IPS-15b (cell line): ENCODE data around the gene APOBEC4.
"Not testable (repeated sequence)": the region's sequence is repeated elsewhere in the genome, so short reads cannot be mapped to it uniquely, and the experiment has no call there.

Source experiments
- H3K27me3 ChIP-seq: one replicate; pipeline ENCODE4 v1.6.1; 2013; ENCODE audit warnings: low read length; ENCODE audit not compliant: control insufficient read depth, insufficient read depth
- H3K36me3 ChIP-seq: one replicate; pipeline ENCODE4 v1.6.1; 2013; ENCODE audit warnings: low read length; ENCODE audit not compliant: control insufficient read depth, insufficient read depth
- H3K4me1 ChIP-seq: one replicate; pipeline ENCODE4 v1.6.1; 2013; ENCODE audit warnings: mild to moderate bottlenecking, low read length; ENCODE audit not compliant: control insufficient read depth, insufficient read depth
- H3K4me3 ChIP-seq: one replicate; pipeline ENCODE4 v1.5.1; 2013; ENCODE audit warnings: low read depth, low read length
- H3K9ac ChIP-seq: one replicate; pipeline ENCODE4 v1.6.1; 2013; ENCODE audit warnings: low read depth, mild to moderate bottlenecking, low read length
- H3K9me3 ChIP-seq: one replicate; pipeline ENCODE4 v1.6.1; 2013; ENCODE audit warnings: mild to moderate bottlenecking, low read length; ENCODE audit not compliant: control insufficient read depth, insufficient read depth

Gene APOBEC4

DNA sequence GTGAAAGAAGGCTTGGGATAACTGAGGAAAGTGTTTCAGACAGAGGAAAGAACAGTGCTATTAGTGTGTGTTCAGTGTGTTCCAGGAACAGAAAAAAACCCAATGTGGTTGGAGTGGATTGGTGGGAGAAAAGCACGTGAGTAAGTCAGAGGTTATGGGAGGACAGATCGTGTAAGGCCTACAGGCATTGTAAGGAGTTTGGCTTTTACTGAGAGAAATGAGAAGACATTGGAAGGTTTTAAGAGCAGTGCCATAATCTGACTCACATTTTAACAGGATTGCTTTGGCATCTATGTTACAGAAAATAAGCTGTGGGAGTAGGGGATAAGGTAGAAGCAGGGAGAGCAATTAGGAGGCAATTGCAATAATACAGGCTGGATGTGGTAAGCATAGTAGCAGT is 22.4 kb downstream of the APOBEC4 start:
- no peak overlapping the region for H3K4me3 ChIP-seq
- H3K9me3 ChIP-seq, result no peaks in the 10 kb centered on the region
- H3K27me3 ChIP-seq, result no peaks in the 10 kb centered on the region
- H3K4me1 ChIP-seq, result peaks cover 7% of the 10 kb centered on the region
- H3K9ac ChIP-seq, result no peak overlapping the region
- H3K36me3 ChIP-seq, result peaks cover 9% of the 10 kb centered on the region

DNA sequence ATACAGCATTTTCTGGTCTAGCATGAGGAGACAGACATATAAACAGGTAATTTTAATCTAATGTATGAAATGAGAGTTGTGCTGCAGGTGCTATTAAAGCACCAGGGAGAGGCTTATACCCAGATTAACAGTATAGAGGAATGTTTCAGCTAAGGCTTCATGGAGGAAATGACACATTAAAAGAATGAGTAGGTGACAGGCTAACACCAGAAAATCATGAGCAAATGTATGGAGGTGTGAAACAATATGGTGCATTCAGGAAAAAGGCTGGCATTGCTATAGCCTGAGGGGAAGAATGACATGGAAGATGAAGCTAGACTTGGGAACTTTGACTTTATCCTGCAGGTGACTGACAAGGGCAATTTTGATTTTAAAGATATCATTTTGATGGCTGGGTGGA is 24.6 kb downstream of the APOBEC4 start:
- Histone ChIP-seq H3K9ac (no peak overlapping the region), H3K4me1 (peaks cover 2% of the 10 kb centered on the region), H3K36me3 (peaks cover 9% of the 10 kb centered on the region)

DNA sequence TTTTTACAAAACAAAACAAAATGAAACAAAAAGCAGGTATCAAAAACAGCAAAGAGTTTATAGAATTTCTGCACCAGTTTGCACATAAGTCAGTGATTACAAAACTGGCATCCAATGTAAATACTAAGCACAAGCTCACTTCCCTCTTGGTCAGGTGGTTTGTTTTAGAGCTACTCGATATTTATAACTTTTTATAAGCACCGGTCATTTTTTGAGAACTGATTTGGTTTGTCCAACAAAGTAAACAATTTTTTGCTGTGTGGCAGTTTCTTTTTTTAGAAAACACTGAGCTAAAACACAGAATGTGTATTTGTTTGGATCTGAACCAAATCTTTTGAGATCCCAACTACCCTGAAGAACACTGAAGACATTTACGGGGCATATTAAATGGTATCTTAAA is 26.9 kb downstream of the APOBEC4 start:
- not testable (repeated sequence) for H3K27me3 ChIP-seq, H3K9ac ChIP-seq, H3K9me3 ChIP-seq, H3K36me3 ChIP-seq, H3K4me1 ChIP-seq, H3K4me3 ChIP-seq

More for the DNA sequence above, 24.6 kb downstream of the APOBEC4 start:
- Histone ChIP-seq H3K9me3 (no peaks in the 10 kb centered on the region), H3K27me3 (no peaks in the 10 kb centered on the region), H3K4me3 (no peak overlapping the region)

DNA sequence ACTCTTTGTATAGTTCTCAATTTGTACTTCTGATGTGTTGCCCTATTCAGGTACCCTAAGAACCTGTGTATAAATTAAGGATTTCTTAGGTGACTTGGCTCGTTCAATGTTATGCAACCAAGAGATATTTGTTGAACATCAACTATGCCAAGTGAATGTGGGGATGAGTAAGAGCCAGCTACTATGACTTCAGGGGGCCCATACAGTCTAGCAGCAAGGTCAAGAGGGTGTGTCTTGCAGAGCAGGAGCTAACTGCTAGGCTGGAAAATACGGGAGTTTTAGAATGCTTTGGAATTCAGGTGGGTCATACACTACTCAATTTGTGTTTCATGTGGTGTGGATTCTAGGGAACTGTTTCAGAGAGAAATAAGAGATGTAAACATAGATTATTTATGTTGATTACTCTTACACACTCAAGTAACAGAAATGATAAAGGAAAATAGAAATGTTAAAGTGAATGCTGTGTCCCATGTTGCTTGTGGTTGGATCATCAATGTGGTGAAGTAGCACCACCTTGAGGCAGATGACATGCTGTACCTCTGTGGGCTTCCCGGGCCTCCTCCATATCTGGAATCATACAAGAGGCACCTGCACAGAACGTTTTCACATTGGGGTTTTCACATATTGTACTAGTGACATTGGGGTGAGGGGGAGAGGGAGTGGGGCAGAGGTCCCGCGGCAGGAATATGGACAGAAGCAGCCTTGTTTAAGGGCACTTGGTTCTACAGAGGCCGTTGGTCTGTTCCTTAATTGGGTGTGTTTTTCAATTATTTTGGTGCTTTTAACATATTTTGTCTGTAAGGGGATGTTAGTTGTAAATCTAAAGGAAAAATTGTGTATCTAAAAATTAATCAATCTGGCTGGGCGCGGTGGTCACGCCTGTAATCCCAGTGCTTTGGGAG is 30.0 kb downstream of the APOBEC4 start:
- no peaks in the 10 kb centered on the region for H3K36me3 ChIP-seq
- H3K9ac ChIP-seq, result no peak overlapping the region
- H3K4me3 ChIP-seq, result no peak overlapping the region
- no peaks in the 10 kb centered on the region for H3K9me3 ChIP-seq
- no peaks in the 10 kb centered on the region for H3K27me3 ChIP-seq
- peaks cover 22% of the 10 kb centered on the region for H3K4me1 ChIP-seq

DNA sequence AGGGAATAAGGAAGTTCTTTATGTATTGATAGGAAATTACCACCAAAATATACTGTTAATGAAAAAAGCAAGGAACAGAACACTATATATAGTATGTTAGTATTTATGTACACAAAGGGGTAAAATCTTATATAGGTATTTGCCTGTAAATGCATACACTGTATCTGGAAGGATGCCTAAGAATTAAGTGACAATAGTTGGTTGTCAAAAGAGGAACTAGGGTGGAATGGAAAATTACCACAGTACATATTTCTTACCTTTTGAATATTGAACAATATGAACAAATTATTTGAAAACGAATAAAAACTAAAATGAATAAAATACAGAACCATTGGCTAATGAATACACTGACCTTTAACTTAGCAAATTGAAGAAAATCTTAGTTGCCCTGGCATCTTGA is 31.1 kb downstream of the APOBEC4 start:
- H3K27me3 ChIP-seq, result no peaks in the 10 kb centered on the region
- H3K4me1 ChIP-seq, result peaks cover 22% of the 10 kb centered on the region
- no peaks in the 10 kb centered on the region for H3K36me3 ChIP-seq
- no peak overlapping the region for H3K9ac ChIP-seq
- H3K4me3 ChIP-seq, result no peak overlapping the region
- no peaks in the 10 kb centered on the region for H3K9me3 ChIP-seq

DNA sequence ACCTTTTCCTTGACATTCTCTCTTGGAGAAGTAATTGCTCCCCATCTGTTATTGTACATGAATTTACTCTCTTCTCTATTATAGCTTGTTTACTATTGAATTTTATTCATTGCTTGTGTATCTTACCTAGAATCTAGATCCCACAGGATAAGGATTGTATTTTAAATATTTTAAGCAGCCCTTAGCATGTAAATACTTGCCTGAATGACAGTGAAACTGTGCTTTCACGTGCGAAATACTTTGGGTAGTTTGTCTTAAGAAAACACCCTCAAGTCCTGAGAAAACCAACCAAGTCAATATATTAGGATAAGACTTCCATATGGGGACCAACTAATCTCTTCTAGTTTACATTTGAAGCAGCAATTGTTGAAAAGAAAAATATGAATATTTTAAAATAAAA is 32.8 kb downstream of the APOBEC4 start:
- Histone ChIP-seq H3K9me3 (no peaks in the 10 kb centered on the region), H3K9ac (no peak overlapping the region), H3K27me3 (no peaks in the 10 kb centered on the region), H3K4me3 (no peak overlapping the region), H3K36me3 (no peaks in the 10 kb centered on the region), H3K4me1 (peaks cover 22% of the 10 kb centered on the region)

DNA sequence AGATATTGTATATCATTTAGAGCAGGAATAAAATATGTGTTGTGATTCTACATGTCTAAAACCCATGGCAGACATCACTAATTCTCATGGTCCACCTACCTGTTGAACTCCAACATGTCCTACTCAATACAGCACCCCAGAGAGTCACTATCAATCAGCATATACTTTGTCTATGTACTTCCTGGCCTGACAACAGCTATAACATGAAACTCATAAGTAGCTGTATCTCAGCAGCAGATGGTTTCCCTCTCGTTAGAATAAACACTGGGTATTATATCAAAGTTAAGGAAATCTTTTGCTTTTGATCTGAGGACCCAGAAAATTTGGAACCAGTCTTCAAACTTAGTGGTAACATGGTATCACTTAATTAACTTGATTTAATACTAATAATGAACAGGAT is 33.3 kb downstream of the APOBEC4 start:
- Histone ChIP-seq H3K9me3 (no peaks in the 10 kb centered on the region), H3K4me3 (no peak overlapping the region), H3K27me3 (no peaks in the 10 kb centered on the region), H3K4me1 (peaks cover 22% of the 10 kb centered on the region), H3K9ac (no peak overlapping the region), H3K36me3 (no peaks in the 10 kb centered on the region)

DNA sequence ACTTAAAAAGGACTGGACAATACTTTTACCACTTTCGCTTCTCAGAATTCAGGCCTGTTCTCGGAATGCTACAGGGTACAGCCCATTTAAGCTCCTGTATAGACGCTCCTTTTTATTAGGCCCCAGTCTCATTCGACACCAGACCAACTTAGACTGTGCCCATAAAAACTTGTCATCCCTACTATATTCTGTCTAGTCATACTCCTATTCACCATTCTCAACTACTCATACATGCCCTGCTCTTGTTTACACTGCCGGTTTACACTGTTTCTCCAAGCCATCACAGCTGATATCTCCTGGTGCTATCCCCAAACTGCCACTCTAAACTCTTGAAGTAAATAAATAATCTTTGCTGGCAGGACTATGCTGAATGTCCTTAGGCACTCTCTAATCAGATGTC is 34.9 kb downstream of the APOBEC4 start:
- not testable (repeated sequence) for H3K9ac ChIP-seq, H3K9me3 ChIP-seq, H3K36me3 ChIP-seq, H3K4me3 ChIP-seq, H3K27me3 ChIP-seq
- peaks cover 22% of the 10 kb centered on the region for H3K4me1 ChIP-seq

DNA sequence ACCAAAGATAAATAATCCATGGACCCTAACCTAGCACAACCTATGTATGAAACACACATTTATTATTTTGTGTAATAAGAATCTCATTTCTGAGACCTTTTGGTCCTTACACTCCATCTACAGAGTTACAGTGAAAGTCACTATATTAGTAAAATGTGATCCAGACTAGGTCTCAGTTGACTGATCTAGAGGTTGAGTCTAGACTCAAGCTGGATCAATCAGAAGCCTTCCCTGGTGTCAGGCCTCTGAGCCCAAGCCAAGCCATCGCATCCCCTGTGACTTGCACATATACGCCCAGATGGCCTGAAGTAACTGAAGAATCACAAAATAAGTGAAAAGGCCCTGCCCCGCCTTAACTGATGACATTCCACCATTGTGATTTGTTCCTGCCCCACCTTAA is 40.1 kb downstream of the APOBEC4 start:
- H3K4me3 ChIP-seq, H3K9me3 ChIP-seq, H3K9ac ChIP-seq, H3K36me3 ChIP-seq, H3K27me3 ChIP-seq, H3K4me1 ChIP-seq: not testable (repeated sequence)

DNA sequence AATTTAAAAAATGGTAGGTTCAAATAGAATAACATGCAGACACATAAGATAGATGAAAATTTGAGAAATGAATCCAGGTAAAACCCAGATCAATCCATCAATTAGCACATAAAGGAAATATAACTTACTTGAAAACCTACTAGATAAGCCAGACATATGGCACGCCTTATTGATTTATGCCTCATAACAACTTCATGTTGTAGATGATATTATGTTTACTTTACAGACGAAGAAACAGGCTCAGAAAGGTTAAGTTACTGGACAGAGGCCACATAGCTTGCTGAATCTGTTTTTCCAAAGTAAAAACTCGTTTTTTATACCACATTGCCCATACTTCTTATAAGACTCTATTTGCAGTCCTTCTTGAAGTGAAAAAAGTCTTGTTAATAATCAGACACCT is 40.7 kb downstream of the APOBEC4 start:
- H3K4me3 ChIP-seq, result no peak overlapping the region
- no peaks in the 10 kb centered on the region for H3K27me3 ChIP-seq
- no peaks in the 10 kb centered on the region for H3K9me3 ChIP-seq
- H3K36me3 ChIP-seq, result no peaks in the 10 kb centered on the region
- no peaks in the 10 kb centered on the region for H3K4me1 ChIP-seq
- H3K9ac ChIP-seq, result no peak overlapping the region

DNA sequence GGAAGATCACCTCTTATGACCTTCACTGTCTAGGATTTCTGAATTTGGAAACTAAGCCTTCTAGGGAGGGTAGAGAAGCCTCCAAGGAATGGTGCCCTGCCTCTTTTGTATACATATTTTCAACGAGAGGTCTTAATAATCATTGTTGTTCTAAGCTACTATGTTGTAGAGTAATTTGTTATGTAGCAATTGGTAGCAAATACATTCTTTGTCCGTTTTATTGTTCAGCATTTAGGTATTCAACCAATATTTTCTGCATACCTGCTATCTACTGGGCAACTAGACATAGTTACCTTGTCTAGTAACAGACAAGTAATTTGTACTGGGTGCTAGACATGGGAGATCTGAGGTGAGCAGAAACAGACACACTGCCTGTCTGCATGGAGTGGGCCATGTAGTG is 42.1 kb downstream of the APOBEC4 start:
- no peaks in the 10 kb centered on the region for H3K4me1 ChIP-seq
- H3K9me3 ChIP-seq, result no peaks in the 10 kb centered on the region
- no peak overlapping the region for H3K4me3 ChIP-seq
- no peaks in the 10 kb centered on the region for H3K27me3 ChIP-seq
- no peaks in the 10 kb centered on the region for H3K36me3 ChIP-seq
- no peak overlapping the region for H3K9ac ChIP-seq

DNA sequence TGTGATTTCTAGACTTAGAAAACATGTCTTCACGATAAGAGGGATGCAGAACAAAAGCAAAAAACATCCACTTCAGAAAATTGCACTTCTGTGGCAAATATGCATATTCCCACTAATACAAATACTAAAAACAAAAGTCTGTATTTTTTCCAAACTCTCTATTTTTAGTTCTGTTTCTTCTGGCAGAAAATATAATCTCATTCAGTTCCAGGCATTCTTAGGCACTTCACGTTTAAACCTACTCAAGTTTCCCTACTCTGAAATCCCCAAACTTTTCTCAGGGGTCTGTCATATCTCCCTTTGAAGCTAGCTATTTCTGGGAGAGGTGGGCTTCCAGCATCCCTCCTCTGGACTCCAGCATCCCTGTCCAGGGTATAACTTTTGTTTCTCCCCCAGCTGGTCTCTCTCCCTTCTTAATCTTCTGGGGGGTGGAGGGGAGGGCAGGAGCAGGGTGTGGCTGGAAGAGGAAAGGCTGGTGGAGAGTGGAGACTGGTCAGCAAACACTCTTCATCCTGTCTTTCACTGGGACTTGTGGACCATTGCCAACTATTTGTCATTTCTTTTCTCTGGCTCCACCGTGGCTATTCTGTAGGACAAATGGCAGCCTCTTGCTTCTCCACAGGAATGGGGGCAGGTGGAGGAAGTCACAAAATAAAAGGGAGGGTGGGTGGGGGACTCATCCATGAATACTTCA is 43.2 kb downstream of the APOBEC4 start:
- Histone ChIP-seq H3K4me3 (no peak overlapping the region), H3K4me1 (no peaks in the 10 kb centered on the region), H3K9ac (no peak overlapping the region), H3K27me3 (no peaks in the 10 kb centered on the region), H3K9me3 (no peaks in the 10 kb centered on the region), H3K36me3 (no peaks in the 10 kb centered on the region)
